ENCODE measurements around the gene SYNRG. TPM values are rescaled to one million over a fixed set of nuclear protein-coding genes. Genes with fewer than 3 reads are reported as not detected.
"Not testable (repeated sequence)": the region's sequence is repeated elsewhere in the genome, so short reads cannot be mapped to it uniquely, and the experiment has no call there.

The SYNRG gene
- polyA plus RNA-seq, 1 donor (not counting 4 experiments of a cell fraction or from before 2014, with no cell fraction given): 9.2 TPM

DNA sequence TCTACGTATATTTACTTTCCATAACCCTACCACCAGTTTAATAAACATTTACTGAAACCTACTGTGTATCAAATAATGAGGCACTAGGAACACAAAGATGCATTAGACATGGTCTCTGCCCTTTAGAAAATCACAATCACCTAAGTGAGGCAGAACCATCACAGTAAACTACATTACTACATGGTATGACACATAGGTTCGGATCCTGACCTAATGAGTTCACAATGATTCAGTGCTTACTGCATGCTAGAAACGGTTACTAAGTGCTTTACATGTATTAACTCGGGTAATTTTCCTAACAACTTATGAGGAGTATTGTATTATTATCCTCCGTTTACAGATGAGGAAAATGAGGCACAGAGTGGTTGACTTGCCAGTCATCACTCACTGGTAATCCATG is 5.2 kb upstream of the SYNRG start:
- Histone ChIP-seq H3K79me2 (ENCODE audit: control insufficient read depth, insufficient read depth, low read length) (no peaks in the 10 kb centered on the region), H3K36me3 (ENCODE audit: control insufficient read depth in 2 of 2, extremely low read depth in 1 of 2, insufficient read depth in 2 of 2, low read length in 2 of 2) (peaks cover 1 to 11% of the 10 kb centered on the region in 2 experiments), H3K4me1 (ENCODE audit: control insufficient read depth, extremely low read depth, insufficient read depth, low read length) (peaks cover 16% of the 10 kb centered on the region), H3K27ac (ENCODE audit: control insufficient read depth, insufficient read depth, low read length) (peak overlapping the region; percentile 85), H3K9ac (ENCODE audit: control insufficient read depth, extremely low read depth, insufficient read depth, low read length) (peak overlapping the region; percentile 43), H4K20me1 (ENCODE audit: control insufficient read depth, extremely low read depth, insufficient read depth, low read length) (no peaks in the 10 kb centered on the region), H3K4me3 (ENCODE audit: control insufficient read depth in 2 of 3, extremely low read depth in 1 of 3, insufficient read depth in 2 of 3, low read depth in 1 of 3, low read length in 3 of 3) (no peak overlapping the region), H3K27me3 (ENCODE audit: control insufficient read depth, extremely low read depth, insufficient read depth, low read length) (no peaks in the 10 kb centered on the region), H3K4me2 (ENCODE audit: control insufficient read depth, extremely low read depth, insufficient read depth, low read depth, low read length) (peak overlapping the region; percentile 61), H3K9me1 (ENCODE audit: control insufficient read depth, extremely low read depth, insufficient read depth, low read length) (peaks cover 3% of the 10 kb centered on the region), H2AFZ (ENCODE audit: control insufficient read depth, low read length) (no peak overlapping the region), H3K9me3 (ENCODE audit: control insufficient read depth, low read depth, low read length) (no peaks in the 10 kb centered on the region)
- TF ChIP-seq, protein P1, sequence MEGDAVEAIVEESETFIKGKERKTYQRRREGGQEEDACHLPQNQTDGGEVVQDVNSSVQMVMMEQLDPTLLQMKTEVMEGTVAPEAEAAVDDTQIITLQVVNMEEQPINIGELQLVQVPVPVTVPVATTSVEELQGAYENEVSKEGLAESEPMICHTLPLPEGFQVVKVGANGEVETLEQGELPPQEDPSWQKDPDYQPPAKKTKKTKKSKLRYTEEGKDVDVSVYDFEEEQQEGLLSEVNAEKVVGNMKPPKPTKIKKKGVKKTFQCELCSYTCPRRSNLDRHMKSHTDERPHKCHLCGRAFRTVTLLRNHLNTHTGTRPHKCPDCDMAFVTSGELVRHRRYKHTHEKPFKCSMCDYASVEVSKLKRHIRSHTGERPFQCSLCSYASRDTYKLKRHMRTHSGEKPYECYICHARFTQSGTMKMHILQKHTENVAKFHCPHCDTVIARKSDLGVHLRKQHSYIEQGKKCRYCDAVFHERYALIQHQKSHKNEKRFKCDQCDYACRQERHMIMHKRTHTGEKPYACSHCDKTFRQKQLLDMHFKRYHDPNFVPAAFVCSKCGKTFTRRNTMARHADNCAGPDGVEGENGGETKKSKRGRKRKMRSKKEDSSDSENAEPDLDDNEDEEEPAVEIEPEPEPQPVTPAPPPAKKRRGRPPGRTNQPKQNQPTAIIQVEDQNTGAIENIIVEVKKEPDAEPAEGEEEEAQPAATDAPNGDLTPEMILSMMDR (optimal IDR thresholded peaks at IDR 0.05 in 1 of 3, IDR thresholded peaks at IDR 0.05 in 1 of 3, conservative IDR thresholded peaks at IDR 0.05 in 1 of 3; ENCODE audit: extremely low read depth in 1 of 3, insufficient read depth in 2 of 3, low read length in 3 of 3): no peak
- TF ChIP-seq EZH2 (IDR thresholded peaks at IDR 0.05; ENCODE audit: low read length): no peak
- FAIRE-seq (no peak), DNase-seq (ENCODE audit: low read depth, low spot score) (no peak)
- dilution Hi-C loops (cut with MboI; ENCODE audit: extremely low pct_ligation_motif_present, low sequenced_read_pairs): no loop called here

DNA sequence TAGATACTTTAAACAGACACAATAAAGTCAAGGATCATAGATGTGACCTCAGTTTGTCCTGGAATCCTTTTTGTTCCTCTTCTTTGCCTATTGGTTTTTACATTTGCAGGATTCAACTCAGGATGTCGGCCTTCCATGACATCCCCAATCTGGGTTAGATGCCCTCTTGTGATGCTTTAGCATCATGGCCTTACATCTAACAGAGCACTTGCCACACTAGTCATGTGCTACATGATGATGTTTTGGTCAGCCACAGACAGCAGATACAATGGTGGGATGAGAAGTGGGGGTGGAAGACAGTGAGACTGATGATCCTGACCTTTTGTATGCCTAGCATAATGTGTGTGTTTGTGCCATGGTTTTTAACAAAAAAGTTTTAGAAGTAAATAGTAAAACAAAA is 1.8 kb upstream of the SYNRG start:
- peaks cover 3% of the 10 kb centered on the region for H3K9me1 ChIP-seq (ENCODE audit: control insufficient read depth, extremely low read depth, insufficient read depth, low read length)
- no peak overlapping the region for H2AFZ ChIP-seq (ENCODE audit: control insufficient read depth, low read length)
- H3K36me3 ChIP-seq (ENCODE audit: control insufficient read depth in 2 of 2, extremely low read depth in 1 of 2, insufficient read depth in 2 of 2, low read length in 2 of 2): peaks cover under 1 to 11% of the 10 kb centered on the region in 2 experiments
- no peak overlapping the region for H3K4me2 ChIP-seq (ENCODE audit: control insufficient read depth, extremely low read depth, insufficient read depth, low read depth, low read length)
- H3K27me3 ChIP-seq (ENCODE audit: control insufficient read depth, extremely low read depth, insufficient read depth, low read length): no peaks in the 10 kb centered on the region
- no peak overlapping the region for H3K27ac ChIP-seq (ENCODE audit: control insufficient read depth, insufficient read depth, low read length)
- dilution Hi-C loops (cut with MboI; ENCODE audit: extremely low pct_ligation_motif_present, low sequenced_read_pairs): no loop called here
- no peaks in the 10 kb centered on the region for H4K20me1 ChIP-seq (ENCODE audit: control insufficient read depth, extremely low read depth, insufficient read depth, low read length)
- DNase-seq (ENCODE audit: low read depth, low spot score) (no peak), FAIRE-seq (no peak)
- peaks cover 12% of the 10 kb centered on the region for H3K79me2 ChIP-seq (ENCODE audit: control insufficient read depth, insufficient read depth, low read length)
- H3K4me3 ChIP-seq (ENCODE audit: control insufficient read depth in 2 of 3, extremely low read depth in 1 of 3, insufficient read depth in 2 of 3, low read depth in 1 of 3, low read length in 3 of 3): no peak overlapping the region
- peaks cover 19% of the 10 kb centered on the region for H3K4me1 ChIP-seq (ENCODE audit: control insufficient read depth, extremely low read depth, insufficient read depth, low read length)
- TF ChIP-seq, protein P1 (optimal IDR thresholded peaks at IDR 0.05 in 1 of 3, IDR thresholded peaks at IDR 0.05 in 1 of 3, conservative IDR thresholded peaks at IDR 0.05 in 1 of 3; ENCODE audit: extremely low read depth in 1 of 3, insufficient read depth in 2 of 3, low read length in 3 of 3): no peak
- TF ChIP-seq EZH2 (IDR thresholded peaks at IDR 0.05; ENCODE audit: low read length): no peak
- H3K9me3 ChIP-seq (ENCODE audit: control insufficient read depth, low read depth, low read length): no peaks in the 10 kb centered on the region
- H3K9ac ChIP-seq (ENCODE audit: control insufficient read depth, extremely low read depth, insufficient read depth, low read length): no peak overlapping the region

DNA sequence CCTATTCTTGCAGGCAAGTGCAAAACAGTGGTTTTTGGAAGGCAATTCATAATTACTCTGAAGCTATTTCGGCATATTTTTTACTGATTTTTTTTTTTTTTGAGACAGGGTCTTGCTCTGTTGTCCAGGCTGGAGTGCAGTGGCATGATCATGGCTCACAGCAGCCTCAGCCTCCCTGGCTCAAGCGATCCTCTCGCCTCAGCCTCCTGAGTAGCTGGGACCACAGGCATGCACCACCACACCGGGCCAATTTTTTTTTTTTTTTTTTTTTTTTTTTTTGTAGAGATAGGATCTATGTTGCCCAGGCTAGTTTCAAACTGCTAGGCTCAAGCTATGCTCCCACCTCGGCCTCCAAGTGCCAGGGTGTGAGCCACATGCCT is 813 bp upstream of the SYNRG start:
- Histone ChIP-seq H3K4me2 (ENCODE audit: control insufficient read depth, extremely low read depth, insufficient read depth, low read depth, low read length) (peak overlapping the region; percentile 93), H3K4me1 (ENCODE audit: control insufficient read depth, extremely low read depth, insufficient read depth, low read length) (peaks cover 24% of the 10 kb centered on the region), H3K79me2 (ENCODE audit: control insufficient read depth, insufficient read depth, low read length) (peaks cover 15% of the 10 kb centered on the region), H3K9ac (ENCODE audit: control insufficient read depth, extremely low read depth, insufficient read depth, low read length) (peak overlapping the region; percentile 86), H3K27ac (ENCODE audit: control insufficient read depth, insufficient read depth, low read length) (peak overlapping the region; percentile 80), H3K4me3 (ENCODE audit: control insufficient read depth in 2 of 3, extremely low read depth in 1 of 3, insufficient read depth in 2 of 3, low read depth in 1 of 3, low read length in 3 of 3) (peak overlapping the region in 2 of 3 experiments; percentile 87 to 89)
- H3K9me3 ChIP-seq (ENCODE audit: control insufficient read depth, low read depth, low read length); H3K36me3 ChIP-seq (ENCODE audit: control insufficient read depth in 2 of 2, extremely low read depth in 1 of 2, insufficient read depth in 2 of 2, low read length in 2 of 2); dilution Hi-C loops (cut with MboI; ENCODE audit: extremely low pct_ligation_motif_present, low sequenced_read_pairs); DNase-seq (ENCODE audit: low read depth, low spot score); H4K20me1 ChIP-seq (ENCODE audit: control insufficient read depth, extremely low read depth, insufficient read depth, low read length); FAIRE-seq; H3K9me1 ChIP-seq (ENCODE audit: control insufficient read depth, extremely low read depth, insufficient read depth, low read length); H2AFZ ChIP-seq (ENCODE audit: control insufficient read depth, low read length); H3K27me3 ChIP-seq (ENCODE audit: control insufficient read depth, extremely low read depth, insufficient read depth, low read length): not testable (repeated sequence)
